Aorta (tissue), 5 donors: ENCODE measurements around the gene ABCA7. TPM values are rescaled to one million over a fixed set of nuclear protein-coding genes. Genes with fewer than 3 reads are reported as not detected.
A peak's percentile ranks its signal among the peaks of the same experiment; 100 is the strongest.

Source experiments
- ATAC-seq: fragments of 200-7000 bp; cut with Tn5 transposase; one replicate; pipeline ENCODE4 v1.9.1; 2022; ENCODE audit warnings: moderate library complexity; ENCODE audit not compliant: low FRiP score
- DNase-seq, 2 donors: peaks; one replicate each; pipeline ENCODE4 v3.0.0-alpha.2; 2020
- H3K27ac ChIP-seq, 2 donors: one replicate each; pipeline ENCODE4 v1.5.1; 2013; ENCODE audit warnings: low read length in 2 of 2, mild to moderate bottlenecking in 2 of 2, moderate library complexity in 2 of 2, control low read depth in 1 of 2, inconsistent platforms in 1 of 2, low read depth in 1 of 2
- H3K27me3 ChIP-seq, 2 donors: one replicate each; pipeline ENCODE4 v1.6.1; 2013; ENCODE audit warnings: control low read depth in 1 of 2, low read length in 1 of 2, mild to moderate bottlenecking in 1 of 2, moderate library complexity in 1 of 2; ENCODE audit not compliant: insufficient read depth in 2 of 2, control insufficient read depth in 1 of 2
- H3K36me3 ChIP-seq, 2 donors: one replicate each; pipeline ENCODE4 v1.6.1; 2013; ENCODE audit warnings: control low read depth in 1 of 2, low read length in 1 of 2, mild to moderate bottlenecking in 1 of 2; ENCODE audit not compliant: insufficient read depth in 2 of 2, control insufficient read depth in 1 of 2
- H3K4me1 ChIP-seq, 2 donors: one replicate each; pipeline ENCODE4 v1.6.1; 2013; ENCODE audit warnings: low read length in 2 of 2, control low read depth in 1 of 2, mild to moderate bottlenecking in 1 of 2, moderate library complexity in 1 of 2; ENCODE audit not compliant: insufficient read depth in 2 of 2, control insufficient read depth in 1 of 2
- H3K4me3 ChIP-seq, 2 donors: one replicate each; pipeline ENCODE4 v1.5.1; 2013; ENCODE audit warnings: low read length in 2 of 2, control low read depth in 1 of 2, mild to moderate bottlenecking in 1 of 2
- H3K9me3 ChIP-seq: one replicate; pipeline ENCODE4 v1.6.1; 2013; ENCODE audit warnings: mild to moderate bottlenecking, low read length; ENCODE audit not compliant: control insufficient read depth
- WGBS, 2 donors: extraction: QIAGEN DNeasy Blood & Tissue Kit; methylation state at CpG; one replicate each; pipeline ENCODE4 v1.1.7; 2013; 5-methylcytosine and 5-hydroxymethylcytosine counted together
- intact Hi-C, 2 donors: fragments of 100-400 bp; cut with DNase I; formaldehyde crosslinking; loops; one replicate each; pipeline versions ENCODE4 v1.14.2 to v1.15.0; 2022
- polyA plus RNA-seq, 2 donors: library from polyadenylated mRNA; stranded (reverse); fragments of 200-250 nt; gene quantifications; one replicate each; pipeline ENCODE4 v1.2.3, GENCODE V29; 2013
- total RNA-seq, 2 donors: library from RNA; stranded (reverse); fragmentation: NEBNext Ultra II Directional; extraction: Animal tissue kit (Norgen Biotek cat#: 25700); gene quantifications; one replicate each; pipeline ENCODE4 v1.2.1, GENCODE V29; 2021
- donor health status: healthy with polysubstance abuse.
- donor health status: Bipolar disorder and iron deficiency.
- donor health status: DM: no; HTN: no; CAD: no.
- donor health status: DM: no; HTN: no; CAD: no.
- donor health status: DM: yes; HTN: yes; CAD: no.

The ABCA7 gene
- total and polyA plus RNA-seq, 4 donors, result 1.9 to 20.6 (median 8.5) TPM

DNA sequence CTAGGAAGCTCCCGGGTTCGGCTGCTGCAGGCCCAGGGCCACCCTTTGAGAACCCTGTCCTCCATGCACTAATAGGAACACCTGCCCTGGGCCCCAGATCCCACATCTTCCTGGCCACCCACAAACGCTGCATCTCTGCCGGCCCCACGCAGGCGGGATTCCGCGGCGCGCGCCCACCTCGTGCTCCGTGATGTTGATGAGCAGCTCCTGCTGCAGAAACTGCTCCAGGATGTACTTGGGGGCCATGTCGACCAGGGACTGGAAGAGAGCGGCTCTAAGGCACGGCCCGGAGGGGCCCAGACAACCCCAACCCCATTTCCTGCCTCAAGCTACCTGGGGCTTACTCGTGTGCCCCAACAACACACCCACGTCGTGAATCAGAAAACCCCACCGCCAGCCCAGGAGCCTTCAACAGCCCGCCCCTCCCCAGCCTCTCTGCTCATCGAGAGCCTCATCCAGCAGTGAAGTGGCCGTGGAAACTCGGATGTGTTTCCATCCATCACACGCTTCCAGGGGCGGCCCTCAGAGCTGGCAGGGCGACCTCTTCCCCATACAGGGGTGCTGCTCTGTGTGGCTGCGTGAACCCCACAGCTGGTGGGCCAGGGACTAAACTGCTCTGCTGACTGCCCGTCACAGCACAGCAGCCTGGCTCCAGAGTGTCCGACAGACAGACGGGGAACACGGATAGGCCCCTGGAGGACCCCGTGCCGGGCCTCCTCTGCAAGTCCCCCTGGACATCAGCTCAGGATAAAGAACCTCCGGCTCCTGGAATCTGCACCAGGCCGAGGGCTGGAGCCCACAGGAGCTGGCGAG lies 51.0 kb downstream of the ABCA7 start:
- 92 to 93% methylated on average over 36 to 38 of the region's 38 CpGs for WGBS, 2 donors
- ATAC-seq (no peak), DNase-seq (no peak)
- H3K27me3 ChIP-seq, result no peaks in the 10 kb centered on the region
- intact Hi-C loops, result loop anchor here in 1 of 2 donors (10.0 kb wide), 1 partner anchor 196 kb away; the partner anchor contains the start of genes MED16 and RNU6-9
- no peak overlapping the region for H3K4me3 ChIP-seq
- peaks cover 2 to 4% of the 10 kb centered on the region in 2 donors for H3K36me3 ChIP-seq
- H3K4me1 ChIP-seq, result no peaks in the 10 kb centered on the region
- H3K27ac ChIP-seq, result no peak overlapping the region
- no peaks in the 10 kb centered on the region for H3K9me3 ChIP-seq

DNA sequence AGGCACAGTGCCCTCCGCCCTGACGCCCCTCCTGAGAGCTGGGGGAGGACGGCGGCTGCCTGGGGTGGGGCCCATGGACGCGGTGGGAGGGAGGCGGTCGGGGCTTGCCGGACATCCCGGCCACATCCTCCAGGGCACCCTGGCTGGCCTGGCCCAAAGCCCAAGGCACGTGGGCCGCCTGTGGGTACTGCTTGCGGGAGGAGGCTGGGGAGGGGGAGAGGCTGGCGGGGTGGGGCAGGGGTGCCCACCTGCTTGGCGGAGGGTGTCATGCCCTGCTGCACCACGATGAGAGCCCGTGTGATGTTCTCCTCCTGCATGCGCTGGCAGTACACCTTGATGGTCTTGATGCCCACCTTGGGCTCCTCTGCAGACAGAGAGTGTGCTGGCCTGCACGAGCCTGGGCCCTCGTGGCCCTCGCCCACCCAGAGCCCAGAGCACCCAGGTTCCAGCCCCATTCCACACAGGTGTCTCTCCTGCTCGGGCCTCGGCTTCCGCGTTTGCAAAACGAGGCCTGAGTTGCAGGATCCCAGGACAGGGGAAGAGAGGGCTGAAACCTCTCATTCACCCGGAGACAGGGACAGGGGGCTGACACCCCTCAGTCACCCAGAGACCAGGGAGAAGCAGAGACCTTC lies 51.8 kb downstream of the ABCA7 start:
- no peaks in the 10 kb centered on the region for H3K27me3 ChIP-seq
- ATAC-seq (no peak), DNase-seq (no peak)
- no peak overlapping the region for H3K27ac ChIP-seq
- no peaks in the 10 kb centered on the region for H3K9me3 ChIP-seq
- intact Hi-C loops, result loop anchor here in 1 of 2 donors (10.0 kb wide), 1 partner anchor 197 kb away; the partner anchor contains the start of genes MED16 and RNU6-9
- no peaks in the 10 kb centered on the region for H3K4me1 ChIP-seq
- peaks cover 2 to 4% of the 10 kb centered on the region in 2 donors for H3K36me3 ChIP-seq
- WGBS, 2 donors, result 89 to 90% methylated on average over 27 of the region's 27 CpGs
- H3K4me3 ChIP-seq, result no peak overlapping the region

DNA sequence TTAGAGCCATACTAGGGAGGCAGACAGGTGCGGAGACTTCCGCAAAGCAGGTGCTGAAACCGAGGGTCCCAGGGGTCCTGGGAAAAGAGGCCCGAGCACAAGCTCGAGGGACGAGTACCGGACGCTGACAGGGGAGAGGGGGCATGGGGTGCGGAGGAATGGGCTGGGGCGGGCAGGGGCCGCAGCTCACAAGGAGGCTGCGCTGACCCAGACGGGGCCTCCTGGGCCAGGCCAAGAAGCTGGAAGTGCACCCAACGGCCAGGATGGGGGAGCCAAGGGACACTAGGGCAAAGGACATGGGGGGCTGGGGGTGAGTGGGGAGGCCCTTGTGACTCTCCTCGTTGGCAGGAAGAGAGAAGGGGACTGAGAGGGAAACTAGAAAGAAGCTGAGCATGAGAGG lies 53.4 kb downstream of the ABCA7 start:
- Histone ChIP-seq H3K9me3 (no peaks in the 10 kb centered on the region), H3K27ac (no peak overlapping the region), H3K36me3 (peaks cover 2 to 4% of the 10 kb centered on the region in 2 donors), H3K4me1 (no peaks in the 10 kb centered on the region), H3K4me3 (no peak overlapping the region), H3K27me3 (no peaks in the 10 kb centered on the region)
- WGBS, 2 donors, result 85 to 86% methylated on average over 15 of the region's 15 CpGs
- no peak for ATAC-seq
- intact Hi-C loops, result loop anchor here in 1 of 2 donors (10.0 kb wide), 1 partner anchor 199 kb away; the partner anchor contains the start of genes MED16 and RNU6-9
- no peak for DNase-seq

DNA sequence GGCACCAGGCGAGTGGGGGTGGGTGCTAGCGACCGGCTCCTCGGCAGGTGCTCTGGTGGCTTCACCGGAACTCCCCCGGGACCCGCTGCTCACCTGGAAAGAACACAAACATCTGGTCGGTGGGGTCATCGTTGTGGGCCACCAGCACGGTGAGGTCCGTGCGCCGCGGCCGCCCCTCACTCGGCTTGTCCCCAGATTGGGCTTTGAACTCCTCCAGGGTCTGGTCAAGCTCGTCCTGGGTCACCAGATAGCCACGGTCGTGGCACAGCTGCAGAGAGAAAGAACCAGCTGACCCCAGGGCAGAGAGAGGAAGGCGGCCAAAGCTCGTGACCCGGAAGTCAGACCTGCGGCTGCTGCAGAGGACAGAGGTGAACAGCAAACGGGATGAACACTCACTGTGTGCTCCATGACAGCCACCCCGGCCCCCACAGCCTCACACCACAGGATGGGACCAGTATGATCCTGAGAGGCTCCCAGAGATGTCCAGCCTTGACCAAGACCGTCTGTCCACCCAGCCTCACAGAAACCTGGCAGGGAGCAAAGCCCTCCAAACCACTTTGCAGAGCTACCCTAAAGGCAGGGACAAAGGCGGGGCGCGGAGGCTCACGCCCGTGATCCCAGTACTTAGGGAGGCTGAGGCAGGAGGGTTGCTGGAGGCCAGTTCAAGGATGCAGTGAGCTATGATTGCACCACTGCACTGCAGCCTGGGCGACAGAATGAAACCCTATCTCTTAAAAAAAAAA lies 54.1 kb downstream of the ABCA7 start:
- no peaks in the 10 kb centered on the region for H3K4me1 ChIP-seq
- H3K27me3 ChIP-seq, result no peaks in the 10 kb centered on the region
- ATAC-seq (no peak), DNase-seq (no peak)
- H3K9me3 ChIP-seq, result no peaks in the 10 kb centered on the region
- peaks cover 2 to 4% of the 10 kb centered on the region in 2 donors for H3K36me3 ChIP-seq
- no peak overlapping the region for H3K27ac ChIP-seq
- peak overlapping the region in 1 of 2 donors; percentile 82 for H3K4me3 ChIP-seq
- intact Hi-C loops, result loop anchor here in 1 of 2 donors (10.0 kb wide), 1 partner anchor 199 kb away; the partner anchor contains the start of genes MED16 and RNU6-9
- WGBS, 2 donors, result 69 to 71% methylated on average over 32 of the region's 32 CpGs

DNA sequence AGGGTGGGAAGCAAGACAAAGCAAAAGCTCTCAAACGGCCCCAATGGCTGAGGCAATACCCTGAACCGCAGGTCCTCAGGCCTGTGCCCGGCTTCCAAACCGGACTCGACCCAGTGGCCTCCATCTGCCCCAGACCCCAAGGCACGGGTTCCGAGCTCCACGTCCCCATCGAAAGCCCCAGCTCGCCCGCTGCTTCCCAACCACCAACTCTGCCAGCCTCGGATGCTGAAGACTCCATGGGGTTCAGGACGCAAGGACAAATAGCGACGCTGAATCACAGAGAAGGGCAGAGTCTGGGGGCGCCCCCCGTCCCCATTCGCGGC lies 54.7 kb downstream of the ABCA7 start:
- Histone ChIP-seq H3K27ac (no peak overlapping the region), H3K9me3 (no peaks in the 10 kb centered on the region), H3K36me3 (peaks cover 2 to 4% of the 10 kb centered on the region in 2 donors), H3K27me3 (no peaks in the 10 kb centered on the region), H3K4me1 (no peaks in the 10 kb centered on the region), H3K4me3 (peak overlapping the region; percentile 81 to 82)
- ATAC-seq (no peak), DNase-seq (no peak)
- intact Hi-C loops, result loop anchor here in 1 of 2 donors (10.0 kb wide), 1 partner anchor 200 kb away; the partner anchor contains the start of genes MED16 and RNU6-9
- WGBS, 2 donors, result 1% methylated on average over 16 to 19 of the region's 19 CpGs

DNA sequence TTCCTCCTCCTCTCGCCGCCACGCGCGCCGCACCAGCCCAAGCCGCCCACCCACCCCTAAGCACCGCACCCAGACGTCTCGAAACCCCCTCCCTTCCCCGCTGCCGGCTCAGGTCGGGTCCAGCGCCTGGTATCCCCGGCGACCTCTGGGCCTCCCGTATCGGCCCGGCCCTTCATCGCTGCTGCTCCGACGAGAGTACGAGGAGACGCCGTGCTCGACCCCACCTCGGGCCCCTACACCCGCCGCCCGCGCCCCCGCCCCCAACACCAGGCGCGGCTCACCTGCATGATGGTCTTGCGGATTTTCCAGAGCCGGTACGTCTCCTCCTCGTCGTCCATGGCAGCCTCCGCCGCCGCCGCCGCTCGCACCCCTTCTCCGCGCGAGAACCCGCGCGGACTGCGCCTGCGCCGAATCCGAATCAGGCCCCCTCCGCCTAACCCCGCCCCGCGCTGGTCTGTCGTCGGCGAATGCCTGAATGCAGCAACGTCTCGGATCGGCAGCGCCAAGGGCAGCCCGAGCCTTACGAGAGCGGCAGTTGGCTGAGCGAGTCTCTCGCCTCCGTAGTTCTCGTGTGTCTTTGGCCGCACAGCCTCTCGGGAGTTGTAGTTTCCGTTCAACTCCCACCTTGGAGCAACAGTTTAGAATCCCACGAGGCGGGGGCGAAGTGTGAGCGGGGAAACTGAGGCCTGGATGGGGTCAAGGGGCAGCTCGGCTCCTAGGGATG lies 55.2 kb downstream of the ABCA7 start, which contains the start of gene POLR2E:
POLR2E (minus strand) TSS at position 398 of the 724 bp plus-strand sequence; CDS start at position 338, 60 bp downstream.
- Histone ChIP-seq H3K4me1 (no peaks in the 10 kb centered on the region), H3K27ac (no peak within 1 kb of the TSS), H3K36me3 (peaks cover 2 to 4% of the 10 kb centered on the region in 2 donors), H3K27me3 (no peaks in the 10 kb centered on the region), H3K4me3 (peak within 1 kb of the TSS; percentile 81 to 82), H3K9me3 (no peaks in the 10 kb centered on the region)
- peak; percentile 97 for ATAC-seq
- peak; percentile 99 for DNase-seq
- intact Hi-C loops, result loop anchor here (5.0 to 10.0 kb wide), 2 partner anchors 53 to 200 kb away; partner anchors contain the start of genes ABCA7 (in 2 of the 2), MED16 (in 1 of the 2) and RNU6-9 (in 1 of the 2)
- 0 to 1% methylated on average over 61 to 81 of the region's 81 CpGs for WGBS, 2 donors

DNA sequence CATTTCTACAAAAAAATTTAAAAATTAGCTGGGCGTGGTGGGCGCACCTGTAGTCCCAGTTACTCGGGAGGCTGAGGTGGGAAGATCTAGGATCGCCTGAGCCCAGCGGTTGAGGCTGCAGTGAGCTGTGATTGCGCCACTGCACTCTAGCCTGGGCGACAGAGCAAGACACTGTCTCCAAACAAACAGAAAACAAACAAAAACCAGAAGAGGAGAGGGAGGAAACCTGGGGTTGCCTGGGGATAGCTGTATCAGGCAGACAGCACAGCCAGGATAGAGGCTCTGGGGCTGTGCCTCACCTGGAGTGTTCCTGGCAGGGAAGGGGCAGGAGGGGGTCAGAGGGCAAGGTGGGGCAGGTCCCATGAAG lies 57.9 kb downstream of the ABCA7 start:
- no peaks in the 10 kb centered on the region for H3K9me3 ChIP-seq
- 83 to 86% methylated on average over 7 of the region's 7 CpGs for WGBS, 2 donors
- H3K36me3 ChIP-seq, result no peaks in the 10 kb centered on the region
- ATAC-seq (no peak), DNase-seq (no peak)
- no peaks in the 10 kb centered on the region for H3K27me3 ChIP-seq
- no peak overlapping the region for H3K4me3 ChIP-seq
- H3K4me1 ChIP-seq, result no peaks in the 10 kb centered on the region
- H3K27ac ChIP-seq, result no peak overlapping the region
- intact Hi-C loops, result loop anchor here (5.0 to 10.0 kb wide), 2 partner anchors 55 to 203 kb away; partner anchors contain the start of genes ABCA7 (in 2 of the 2), MED16 (in 1 of the 2) and RNU6-9 (in 1 of the 2)
